NCI-H2196 (cell line): Measurements from ENCODE around the gene FFAR3.
"Not testable (repeated sequence)": the region's sequence is repeated elsewhere in the genome, so short reads cannot be mapped to it uniquely, and the experiment has no call there.

Experiments used
- DNase-seq: peaks from one replicate; lab custom pipeline; 2025; ENCODE audit not compliant: unreplicated experiment; lab: John Stamatoyannopoulos, UW

Gene FFAR3

GRCh38 chr19:35349614-35350521 is 8.4 kb upstream of the FFAR3 start:
- no peak for DNase-seq

GRCh38 chr19:35350591-35350990 is 7.7 kb upstream of the FFAR3 start:
- DNase-seq, result no peak

GRCh38 chr19:35351411-35352176 is 6.7 kb upstream of the FFAR3 start:
- no peak for DNase-seq

DNA sequence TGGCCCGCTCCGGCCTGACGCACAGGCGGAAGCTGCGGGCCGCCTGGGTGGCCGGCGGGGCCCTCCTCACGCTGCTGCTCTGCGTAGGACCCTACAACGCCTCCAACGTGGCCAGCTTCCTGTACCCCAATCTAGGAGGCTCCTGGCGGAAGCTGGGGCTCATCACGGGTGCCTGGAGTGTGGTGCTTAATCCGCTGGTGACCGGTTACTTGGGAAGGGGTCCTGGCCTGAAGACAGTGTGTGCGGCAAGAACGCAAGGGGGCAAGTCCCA is 6.1 kb upstream of the FFAR3 start:
- DNase-seq, result no peak

DNA sequence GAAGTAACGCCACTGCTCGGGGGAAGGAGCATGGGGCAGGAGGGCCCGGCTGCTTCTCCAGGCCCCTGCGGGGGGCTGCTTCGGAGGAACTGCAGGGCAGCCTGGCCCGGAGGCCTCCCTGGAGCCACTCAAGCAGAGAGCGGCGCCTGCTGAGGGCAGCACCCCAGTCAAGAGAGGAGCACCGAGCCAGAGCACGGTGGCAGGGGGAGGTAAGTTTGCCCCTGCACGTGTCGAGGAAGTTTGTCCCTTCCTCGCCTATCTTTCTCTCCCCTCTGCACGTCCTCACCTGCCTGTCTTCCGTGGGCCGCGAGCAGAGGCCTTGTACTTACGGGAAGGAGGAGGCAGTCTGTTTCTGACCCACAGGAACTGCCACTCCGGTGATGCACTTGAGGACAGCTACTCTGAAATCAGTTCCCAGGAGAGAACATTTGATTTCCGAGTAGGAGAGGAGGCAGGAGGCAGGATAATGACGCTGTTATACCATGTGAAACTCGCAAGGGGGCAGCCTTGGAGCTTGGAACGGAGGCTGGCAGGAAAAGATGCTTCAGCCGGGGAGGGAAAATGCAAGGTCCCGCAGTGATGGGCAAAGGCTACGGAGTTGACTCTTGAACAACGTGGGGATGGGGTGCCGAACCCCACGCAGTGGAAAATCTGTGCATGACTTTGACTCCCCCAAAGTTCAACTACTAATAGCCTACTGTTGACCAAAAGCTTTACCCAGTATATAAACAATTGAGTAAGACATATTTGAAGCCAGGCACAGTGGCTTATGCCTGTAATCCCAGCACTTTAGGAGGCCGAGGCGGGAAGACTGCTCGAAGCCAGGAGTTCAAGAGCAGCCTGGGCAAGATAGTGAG is 5.6 kb upstream of the FFAR3 start:
- DNase-seq, result peak; percentile 83

DNA sequence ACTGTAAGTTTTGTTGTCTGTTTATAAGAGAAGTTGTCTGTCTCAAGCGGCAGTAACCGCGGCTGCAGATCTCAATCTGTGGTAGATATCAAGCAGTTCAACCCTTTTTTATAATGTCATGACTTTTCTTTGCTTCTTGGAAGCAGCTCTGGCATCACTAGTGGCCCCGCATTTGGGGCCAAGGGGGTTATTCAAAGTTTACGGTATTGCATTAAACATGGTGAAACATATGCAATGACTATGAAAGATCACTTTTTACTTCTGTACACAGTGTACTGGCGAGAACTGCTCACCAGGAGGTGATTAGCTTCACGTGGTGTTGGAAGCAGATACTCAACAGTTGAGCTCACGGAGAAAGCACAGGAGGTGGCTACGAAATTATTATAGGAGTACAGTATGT is 4.6 kb upstream of the FFAR3 start:
- DNase-seq, result no peak

- DNase-seq, result no peak
These were observed 3.4 kb upstream of the FFAR3 start for GRCh38 chr19:35354898-35355297.

DNA sequence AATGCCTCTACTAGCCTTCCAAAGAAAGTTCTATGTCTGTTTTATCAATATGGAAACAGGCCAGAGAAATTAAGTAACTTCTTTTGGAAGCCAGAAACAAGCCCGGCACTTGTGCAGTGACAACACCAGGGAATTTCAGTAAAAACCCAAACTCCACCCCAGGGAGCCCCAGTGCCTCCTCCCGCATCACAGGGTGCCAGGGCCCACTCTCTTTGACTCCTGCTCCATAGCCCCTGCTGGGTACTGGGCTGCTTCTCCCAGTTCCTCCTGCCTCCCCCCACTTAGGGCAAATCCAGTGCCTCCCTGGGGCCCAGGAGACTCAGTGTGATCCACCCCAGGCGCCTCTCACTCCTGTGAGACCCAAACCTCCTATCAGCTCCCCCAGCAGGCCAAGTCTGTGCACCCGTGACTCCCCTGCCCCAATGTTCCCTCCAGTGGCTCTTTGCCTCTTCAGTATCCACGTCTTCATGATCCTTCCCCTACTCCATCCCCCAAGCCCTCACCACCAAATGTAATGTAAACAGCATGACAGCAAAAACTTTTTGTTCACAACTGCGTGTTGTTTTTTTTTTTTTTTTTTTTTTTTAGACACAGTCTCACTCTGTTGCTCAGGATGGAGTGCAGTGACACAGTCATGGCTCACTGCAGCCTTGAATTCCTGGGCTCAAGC is 2.3 kb upstream of the FFAR3 start:
- DNase-seq, result no peak

DNA sequence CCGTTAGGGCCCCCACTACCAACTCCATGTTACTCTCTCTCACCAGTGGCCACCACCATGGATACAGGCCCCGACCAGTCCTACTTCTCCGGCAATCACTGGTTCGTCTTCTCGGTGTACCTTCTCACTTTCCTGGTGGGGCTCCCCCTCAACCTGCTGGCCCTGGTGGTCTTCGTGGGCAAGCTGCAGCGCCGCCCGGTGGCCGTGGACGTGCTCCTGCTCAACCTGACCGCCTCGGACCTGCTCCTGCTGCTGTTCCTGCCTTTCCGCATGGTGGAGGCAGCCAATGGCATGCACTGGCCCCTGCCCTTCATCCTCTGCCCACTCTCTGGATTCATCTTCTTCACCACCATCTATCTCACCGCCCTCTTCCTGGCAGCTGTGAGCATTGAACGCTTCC is 574 bp downstream of the FFAR3 start:
- DNase-seq, result not testable (repeated sequence)

DNA sequence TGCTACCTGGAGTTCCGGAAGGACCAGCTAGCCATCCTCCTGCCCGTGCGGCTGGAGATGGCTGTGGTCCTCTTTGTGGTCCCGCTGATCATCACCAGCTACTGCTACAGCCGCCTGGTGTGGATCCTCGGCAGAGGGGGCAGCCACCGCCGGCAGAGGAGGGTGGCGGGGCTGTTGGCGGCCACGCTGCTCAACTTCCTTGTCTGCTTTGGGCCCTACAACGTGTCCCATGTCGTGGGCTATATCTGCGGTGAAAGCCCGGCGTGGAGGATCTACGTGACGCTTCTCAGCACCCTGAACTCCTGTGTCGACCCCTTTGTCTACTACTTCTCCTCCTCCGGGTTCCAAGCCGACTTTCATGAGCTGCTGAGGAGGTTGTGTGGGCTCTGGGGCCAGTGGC is 1.1 kb downstream of the FFAR3 start:
- DNase-seq, result not testable (repeated sequence)

DNA sequence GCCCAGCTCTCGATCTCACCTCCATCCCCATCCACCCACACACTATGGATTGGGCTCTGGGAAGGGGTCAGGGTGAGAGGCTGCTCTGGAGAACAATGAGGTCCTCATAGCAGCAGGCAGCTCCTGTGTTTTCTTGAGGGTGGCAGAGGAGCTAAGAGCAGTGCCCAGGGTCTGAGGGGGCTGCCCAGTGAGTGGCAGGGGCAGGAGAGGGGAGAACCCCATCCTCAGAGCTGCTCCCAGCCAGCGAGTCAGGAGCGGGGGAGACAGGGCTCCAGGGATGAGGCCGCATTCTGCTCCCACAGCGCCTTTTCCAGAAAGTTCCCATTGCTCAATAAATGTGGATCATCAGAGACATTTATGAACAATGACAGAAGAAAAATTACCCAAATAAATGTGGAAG is 1.8 kb downstream of the FFAR3 start:
- not testable (repeated sequence) for DNase-seq

DNA sequence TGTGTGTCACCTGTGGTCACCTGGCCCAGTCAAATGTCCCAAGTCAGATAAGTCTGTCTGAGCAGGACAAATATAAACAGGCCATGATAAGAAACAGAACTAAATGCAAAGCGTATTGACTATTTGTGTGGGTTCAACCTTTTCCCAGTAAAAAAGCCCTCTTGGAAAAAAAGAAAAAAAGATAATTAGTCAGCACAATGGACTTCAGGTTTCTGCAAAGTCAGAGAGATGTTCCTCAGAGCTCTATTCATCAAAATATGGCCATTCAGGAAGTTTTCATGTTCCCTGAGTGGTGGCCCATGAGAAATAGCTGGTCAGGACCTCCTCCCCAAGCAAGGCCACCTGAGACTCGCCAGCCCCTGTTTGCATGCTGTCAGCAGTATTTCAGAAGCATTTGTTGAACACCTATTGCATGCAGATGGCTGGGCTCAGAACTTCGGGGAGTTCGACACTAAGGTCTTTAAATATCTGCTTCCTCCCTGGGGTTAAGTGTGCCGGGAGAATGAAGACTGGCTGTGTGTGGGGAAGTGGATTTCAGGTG is 2.7 kb downstream of the FFAR3 start:
- DNase-seq, result no peak

DNA sequence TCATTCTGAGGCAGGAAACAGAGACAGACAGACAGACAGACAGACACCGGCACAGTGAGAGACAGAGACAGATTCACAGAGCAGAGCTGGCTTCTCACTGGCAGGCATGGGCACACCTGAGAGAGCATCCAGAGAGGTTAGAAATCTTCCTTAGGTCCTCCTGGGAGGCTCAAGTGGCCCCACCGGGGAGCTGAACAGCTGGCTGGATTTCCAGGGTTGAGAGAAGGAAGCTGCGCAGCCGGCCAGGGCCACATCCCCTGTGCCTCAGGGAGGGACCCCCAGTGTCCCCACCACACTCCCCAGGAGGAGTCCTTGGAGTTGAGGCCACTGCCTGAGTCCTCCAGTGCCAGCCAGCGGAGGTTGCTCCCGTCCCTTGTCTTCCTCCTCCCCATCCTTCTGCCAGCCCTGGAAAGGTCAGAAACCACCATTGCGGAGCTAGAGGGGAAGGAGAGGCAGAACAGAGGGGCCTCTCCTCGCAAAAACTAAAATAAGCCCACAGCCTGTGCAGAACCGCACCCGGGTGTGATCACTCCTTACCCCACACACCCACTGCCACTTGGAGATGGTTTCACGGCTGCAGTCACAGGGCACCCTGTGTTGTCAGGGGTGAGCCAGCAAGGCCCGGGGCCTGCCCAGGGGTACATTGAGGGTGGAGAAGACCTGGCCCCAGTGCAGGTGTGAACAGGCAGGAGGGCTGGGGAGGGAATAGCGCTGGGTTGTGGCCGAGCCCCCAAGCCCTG is 4.2 kb downstream of the FFAR3 start:
- no peak for DNase-seq

DNA sequence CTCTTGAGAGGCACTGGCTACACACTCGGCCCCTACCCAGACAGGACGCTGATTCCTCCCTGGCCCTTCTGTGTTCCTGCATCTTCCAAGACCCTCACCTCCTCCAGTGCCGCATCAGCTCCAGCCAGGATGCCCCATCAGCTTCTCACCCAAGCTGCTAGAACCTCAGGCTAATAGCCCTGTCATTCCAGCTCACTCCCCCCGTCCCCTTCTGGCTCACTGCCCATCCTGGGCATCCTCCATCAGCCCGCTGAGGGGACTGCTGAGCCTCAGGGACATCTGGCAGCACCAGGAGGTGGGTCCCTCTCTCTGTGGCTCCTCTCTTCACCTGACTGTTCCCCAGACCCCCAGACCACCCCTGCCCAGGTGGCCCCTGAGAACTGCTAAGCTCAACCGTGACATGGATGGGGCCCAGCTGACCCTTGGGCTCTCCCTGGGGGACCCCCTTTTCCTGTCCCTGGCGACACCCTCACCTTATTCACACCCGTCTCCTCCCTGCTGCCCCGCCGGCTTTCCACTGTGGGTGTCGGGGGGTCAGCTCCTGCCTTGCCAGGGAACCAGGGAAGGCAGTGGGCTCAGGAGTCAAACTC is 4.8 kb downstream of the FFAR3 start:
- no peak for DNase-seq

GRCh38 chr19:35363711-35364425 is 5.6 kb downstream of the FFAR3 start:
- DNase-seq, result no peak

DNA sequence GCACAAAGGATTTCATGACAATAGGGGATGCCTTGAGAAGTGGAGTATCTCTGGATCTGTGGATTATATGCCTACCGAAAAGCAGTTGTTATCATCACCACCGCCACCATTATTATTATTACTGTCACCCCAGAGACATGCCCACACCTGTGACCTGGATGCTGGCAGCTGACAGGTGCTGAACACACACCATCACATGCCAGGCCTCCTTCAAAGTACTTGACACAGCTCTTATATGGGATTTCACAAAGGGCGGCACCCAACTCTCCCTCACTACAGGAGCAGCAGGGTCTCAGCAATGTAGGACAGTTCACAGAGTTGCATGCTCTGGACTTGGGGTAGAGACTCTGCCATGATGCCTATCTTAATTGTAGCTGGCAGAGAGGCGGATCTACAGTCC is 7.0 kb downstream of the FFAR3 start:
- DNase-seq, result no peak

GRCh38 chr19:35368378-35368777 is 10.1 kb downstream of the FFAR3 start:
- DNase-seq, result no peak

- DNase-seq, result no peak
These were observed 11.3 kb downstream of the FFAR3 start for GRCh38 chr19:35369522-35369921.

DNA sequence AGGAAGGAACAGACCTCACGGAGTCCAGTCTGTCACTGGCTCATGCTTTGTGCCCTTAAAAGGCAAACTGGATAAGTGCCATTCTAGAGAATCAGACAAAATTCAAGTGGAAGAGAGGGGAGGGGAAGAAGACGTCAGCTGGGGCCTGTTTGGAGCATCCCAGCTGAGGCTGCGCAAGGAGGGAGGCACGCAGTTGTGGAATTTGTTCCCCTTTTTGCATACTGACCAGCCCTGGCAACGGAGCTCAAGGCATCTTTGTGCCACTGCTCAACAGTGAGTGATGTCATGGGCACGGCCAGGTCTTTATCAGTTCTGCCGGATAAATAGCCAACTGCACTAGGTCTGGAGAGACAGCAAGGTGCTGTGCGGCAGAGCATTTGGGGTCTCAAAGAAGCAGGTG is 12.5 kb downstream of the FFAR3 start, which contains the start of gene GPR42:
Gene GPR42 (plus strand): TSS at position 347 of the 400 bp plus-strand sequence. CDS start 292 bp downstream, outside the sequence.
- DNase-seq, result no peak
